GM12878 (cell line): ENCODE results near the gene PDE7B. TPM values are rescaled to one million over a fixed set of nuclear protein-coding genes. Genes with fewer than 3 reads are reported as not detected.

ENCODE experiments used
- ATAC-seq: fragments of 200-7000 bp; cut with Tn5 transposase; 3 replicates; pipeline ENCODE4 v1.9.1; 2020; ENCODE audit warnings: mild to moderate bottlenecking, moderate library complexity
- BruUV-seq: library from RNA; stranded (reverse); fragments of 400-500 nt; replicated peaks from 2 replicates; lab custom pipeline; 2021; lab: Mats Ljungman, UMichigan
- CTCF ChIA-PET: fragments of 300-600 bp; sonication (Branson Sonifier 250); formaldehyde crosslinking; extraction: SDS; loops from one replicate; lab custom pipeline; 2021; ENCODE audit warnings: inconsistent platforms; lab: Yijun Ruan, JAX
- POLR2A ChIA-PET: fragments of 350-600 bp; formaldehyde crosslinking; extraction: SDS; loops from one replicate; lab custom pipeline; 2021; ENCODE audit warnings: inconsistent platforms; lab: Charles Lee
- RAD21 ChIA-PET: fragments of 300-600 bp; sonication (Branson Sonifier 250); formaldehyde crosslinking; loops from one replicate; lab custom pipeline; 2023; ENCODE audit warnings: antibody characterized with exemption; ENCODE audit not compliant: unreplicated experiment; lab: Charles Lee
- SMC1A ChIA-PET: fragments of 300-600 bp; sonication (Branson Sonifier 250); formaldehyde crosslinking; loops from one replicate; lab custom pipeline; 2023; ENCODE audit not compliant: unreplicated experiment, uncharacterized antibody; lab: Charles Lee
- DNase-seq: peaks from one replicate; pipeline ENCODE4 v3.0.0-alpha.2; 2011; ENCODE audit warnings: low read depth, low spot score
- FAIRE-seq: peaks from 3 replicates; lab custom pipeline; 2011; peaks lifted over from hg19 to GRCh38; lab: Jason Lieb, UNC
- H2AFZ ChIP-seq: 2 replicates; pipeline ENCODE4 v1.6.0; 2011; ENCODE audit warnings: low read depth, low read length, control low read depth; ENCODE audit not compliant: control insufficient read depth
- H3K27ac ChIP-seq: 2 replicates; pipeline ENCODE4 v1.5.1; 2011; ENCODE audit warnings: control low read depth; ENCODE audit not compliant: control insufficient read depth, insufficient read depth
- H3K27me3 ChIP-seq, 2 experiments: replicated peaks in 1 of 2; 2 replicates each; pipeline versions ENCODE4 v1.6.0 to v1.6.1; 2011; ENCODE audit warnings: low read length in 1 of 2; ENCODE audit not compliant: control insufficient read depth in 2 of 2, insufficient read depth in 2 of 2
- H3K36me3 ChIP-seq, 2 experiments: 2 replicates each; pipeline ENCODE4 v1.5.1; 2011; ENCODE audit warnings: low read length in 1 of 2; ENCODE audit not compliant: control insufficient read depth in 2 of 2, insufficient read depth in 2 of 2
- H3K4me1 ChIP-seq: 2 replicates; pipeline ENCODE4 v1.6.1; 2011; ENCODE audit warnings: mild to moderate bottlenecking, low read length, moderate library complexity, mixed read lengths; ENCODE audit not compliant: control insufficient read depth, insufficient read depth
- H3K4me2 ChIP-seq: 2 replicates; pipeline ENCODE4 v1.6.0; 2011; ENCODE audit warnings: control low read depth; ENCODE audit not compliant: control insufficient read depth, insufficient read depth
- H3K4me3 ChIP-seq: fragments of 200-600 bp; sonication (generic); 2 replicates; pipeline ENCODE4 v1.5.1; 2016
- H3K79me2 ChIP-seq: 2 replicates; pipeline ENCODE4 v1.6.0; 2011; ENCODE audit warnings: low read length; ENCODE audit not compliant: control insufficient read depth, insufficient read depth
- H3K9ac ChIP-seq: 2 replicates; pipeline ENCODE4 v1.8.0; 2011; ENCODE audit warnings: low read length, control low read depth, mixed read lengths; ENCODE audit not compliant: control insufficient read depth, insufficient read depth
- H3K9me3 ChIP-seq: replicated peaks from 3 replicates; pipeline ENCODE4 v1.5.1; 2011; ENCODE audit warnings: mild to moderate bottlenecking, low read length; ENCODE audit not compliant: control insufficient read depth, insufficient read depth
- H4K20me1 ChIP-seq: 2 replicates; pipeline ENCODE4 v1.6.0; 2011; ENCODE audit not compliant: control insufficient read depth, insufficient read depth
- CBFB ChIP-seq: IDR thresholded peaks from 2 replicates; pipeline ENCODE4 v1.6.1; 2016; ENCODE audit warnings: antibody characterized with exemption, low read depth
- CEBPB ChIP-seq, 2 experiments: fragments of 150-350 bp in 1 of 2; IDR thresholded peaks; 2 replicates each; pipeline ENCODE4 v1.6.1; 2012 to 2014; ENCODE audit warnings: low read depth in 2 of 2, low read length in 2 of 2, borderline replicate concordance in 1 of 2, inconsistent platforms in 1 of 2
- IRF5 ChIP-seq: fragments of 450-650 bp; IDR thresholded peaks from 2 replicates; pipeline ENCODE4 v1.6.1; 2017; ENCODE audit warnings: borderline replicate concordance
- PKNOX1 ChIP-seq: fragments of 450-650 bp; IDR thresholded peaks from 2 replicates; pipeline ENCODE4 v1.6.1; 2016; ENCODE audit warnings: mild to moderate bottlenecking
- RB1 ChIP-seq: fragments of 450-650 bp; formaldehyde crosslinking; IDR thresholded peaks from 2 replicates; pipeline ENCODE4 v1.6.1; 2017; ENCODE audit warnings: mild to moderate bottlenecking, borderline replicate concordance
- RBBP5 ChIP-seq: fragments of 200-600 bp; sonication (generic); conservative IDR thresholded peaks from 2 replicates; pipeline ENCODE4 v1.6.1; 2016
- RUNX3 ChIP-seq: IDR thresholded peaks from 2 replicates; pipeline ENCODE4 v1.6.1; 2012; ENCODE audit warnings: low read length, inconsistent platforms
- SIX5 ChIP-seq: IDR thresholded peaks from 2 replicates; pipeline ENCODE4 v1.6.1; 2011; ENCODE audit warnings: mild to moderate bottlenecking, low read depth, low read length, moderate library complexity; ENCODE audit not compliant: severe bottlenecking
- ZNF592 ChIP-seq: fragments of 450-650 bp; IDR thresholded peaks from 2 replicates; pipeline ENCODE4 v1.6.1; 2017; ENCODE audit warnings: mild to moderate bottlenecking, moderate library complexity
- ZSCAN29 ChIP-seq: fragments of 450-650 bp; IDR thresholded peaks from 2 replicates; pipeline ENCODE4 v1.6.1; 2017; ENCODE audit warnings: mild to moderate bottlenecking, moderate library complexity
- WGBS: methylation state at CpG from one replicate; pipeline ENCODE4 v1.1.6; 2016; ENCODE audit warnings: low lambda C conversion rate; ENCODE audit not compliant: insufficient replicate concordance, insufficient coverage; ENCODE audit errors: missing lambda C conversion rate; 5-methylcytosine and 5-hydroxymethylcytosine counted together
- in situ Hi-C: fragments of 300-500 bp; cut with MboI; formaldehyde crosslinking; loops from 9 replicates; pipeline ENCODE4 v1.14.3; 2018; ENCODE audit warnings: mixed read lengths
- intact Hi-C: fragments of 100-400 bp; cut with micrococcal nuclease; formaldehyde crosslinking; loops from one replicate; pipeline ENCODE4 v1.14.2; 2022; ENCODE audit not compliant: unreplicated experiment
- polyA plus RNA-seq, 11 experiments: library from polyadenylated mRNA; depleted of rRNA in 4 of 11; unstranded in 6 of 11; stranded (reverse) in 5 of 11; fragments of >200 nt; fragmentation: Nextera tagmentation in 4 of 11; fragmentation: Illumina TruSeq in 1 of 11; extraction: Ambion mirVana in 4 of 11; extraction: Trizol in 1 of 11; gene quantifications; 1 replicate in 1 of 11; 2 replicates in 10 of 11; pipeline versions ENCODE4 v1.2.1 to v1.2.3, GENCODE V29; 2011 to 2016; ENCODE audit warnings: inconsistent platforms in 2 of 11, missing spikeins in 2 of 11, low read depth in 1 of 11
- total RNA-seq, 4 experiments: library from RNA; depleted of rRNA in 3 of 4; stranded (reverse); fragments of >200 nt in 3 of 4; fragmentation: Illumina TruSeq in 1 of 4; extraction: Trizol in 1 of 4; gene quantifications; 2 replicates each; pipeline versions ENCODE4 v1.2.1 to v1.2.3, GENCODE V29; 2013 to 2021
- TF ChIP-seq, protein P1 (sequence below): IDR thresholded peaks from 2 replicates; pipeline ENCODE4 v1.6.1; 2011; ENCODE audit warnings: borderline replicate concordance, low read depth, mild to moderate bottlenecking, moderate library complexity, low read length; ENCODE audit not compliant: insufficient read depth, poor library complexity, severe bottlenecking

PDE7B gene
- total and polyA plus RNA-seq, 10 of the 15 experiments (the other 5 are each of a cell fraction or from before 2014, with no cell fraction given), result not detected

DNA sequence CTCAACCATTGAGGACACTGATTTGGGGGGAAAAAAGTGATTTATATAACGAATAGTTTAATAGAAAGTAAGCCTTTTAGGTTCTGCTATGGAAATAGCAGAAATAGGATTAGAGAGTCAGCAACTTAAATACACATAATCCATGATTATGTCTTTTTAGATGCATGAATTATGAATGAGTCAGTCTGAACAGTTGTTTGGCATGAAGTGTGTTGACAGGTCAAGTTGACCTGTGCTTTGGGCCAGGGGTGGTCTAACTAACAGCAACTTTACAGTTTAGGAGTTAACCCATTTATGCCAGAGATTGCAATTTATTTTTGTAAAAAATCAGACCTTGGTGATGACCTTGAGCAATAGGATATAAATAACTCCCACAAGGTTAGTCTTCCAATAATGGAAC, 207.4 kb downstream of the PDE7B start:
- DNase-seq, result no peak
- Histone ChIP-seq H2AFZ (no peak overlapping the region), H3K4me2 (no peak overlapping the region), H3K36me3 (no peaks in the 10 kb centered on the region), H3K4me1 (no peaks in the 10 kb centered on the region), H3K79me2 (no peaks in the 10 kb centered on the region), H4K20me1 (no peaks in the 10 kb centered on the region), H3K4me3 (no peak overlapping the region), H3K27me3 (no peaks in the 10 kb centered on the region), H3K9ac (no peak overlapping the region), H3K27ac (no peak overlapping the region), H3K9me3 (no peaks in the 10 kb centered on the region)
- no peak for TF ChIP-seq RBBP5
- no peak for TF ChIP-seq RUNX3
- TF ChIP-seq ZNF592, result no peak
- TF ChIP-seq, protein P1, sequence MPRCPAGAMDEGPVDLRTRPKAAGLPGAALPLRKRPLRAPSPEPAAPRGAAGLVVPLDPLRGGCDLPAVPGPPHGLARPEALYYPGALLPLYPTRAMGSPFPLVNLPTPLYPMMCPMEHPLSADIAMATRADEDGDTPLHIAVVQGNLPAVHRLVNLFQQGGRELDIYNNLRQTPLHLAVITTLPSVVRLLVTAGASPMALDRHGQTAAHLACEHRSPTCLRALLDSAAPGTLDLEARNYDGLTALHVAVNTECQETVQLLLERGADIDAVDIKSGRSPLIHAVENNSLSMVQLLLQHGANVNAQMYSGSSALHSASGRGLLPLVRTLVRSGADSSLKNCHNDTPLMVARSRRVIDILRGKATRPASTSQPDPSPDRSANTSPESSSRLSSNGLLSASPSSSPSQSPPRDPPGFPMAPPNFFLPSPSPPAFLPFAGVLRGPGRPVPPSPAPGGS, result no peak
- no peak for TF ChIP-seq SIX5
- no peak for TF ChIP-seq IRF5
- no peak for TF ChIP-seq CEBPB (IDR thresholded peaks at IDR 0.05; ENCODE audit: borderline replicate concordance in 1 of 2, low read depth in 2 of 2, low read length in 2 of 2)
- TF ChIP-seq ZSCAN29, result no peak
- TF ChIP-seq PKNOX1, result no peak
- TF ChIP-seq CBFB, result no peak
- TF ChIP-seq RB1, result no peak
- ChIA-PET CTCF (no interaction called here), POLR2A (no interaction called here), RAD21 (no interaction called here), SMC1A (no interaction called here)
- in situ Hi-C loops (no loop called here), intact Hi-C loops (no loop called here)
- 0% methylated on average over 1 of the region's 1 CpG for WGBS
- no TSS peak for BruUV-seq
- FAIRE-seq, result no peak
- no peak for ATAC-seq
